Stimulated activated CD8-positive, alpha-beta memory T cell treated with anti-CD3 and anti-CD28 coated beads, Interleukin-4, amount 100 ng/mL, for 48 hours (primary cell): ENCODE data around the gene SNX15.

Experiments
- DNase-seq: peaks from one replicate; pipeline ENCODE4 v3.0.0-alpha.2; 2020

Gene SNX15

DNA sequence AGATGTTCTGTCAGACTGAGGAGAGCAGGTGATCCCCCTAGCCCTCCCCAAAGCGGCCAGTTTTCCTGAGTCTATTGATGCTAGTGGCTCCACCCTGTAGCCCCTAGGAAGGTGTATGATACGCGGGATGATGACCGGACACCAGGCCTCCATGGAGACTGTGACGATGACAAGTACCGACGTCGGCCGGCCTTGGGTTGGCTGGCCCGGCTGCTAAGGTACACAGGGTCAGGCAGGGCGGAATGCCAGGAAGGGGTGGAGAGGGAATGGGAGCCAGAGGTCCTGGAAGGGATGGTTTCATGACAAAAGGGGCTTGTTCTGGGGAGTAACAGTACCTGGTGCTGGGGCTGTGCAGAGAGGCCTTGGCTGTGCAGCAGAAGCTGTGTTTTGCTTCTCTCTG, 60.0 kb downstream of the SNX15 start:
- DNase-seq, result no peak

- DNase-seq, result no peak
Observed at GRCh38 chr11:65087827-65088226, 60.6 kb downstream of the SNX15 start.

GRCh38 chr11:65089621-65090020, 62.4 kb downstream of the SNX15 start:
- no peak for DNase-seq
